G401.6 (cell line): ENCODE data around the gene SPRR4.

Source experiments
- FAIRE-seq: peaks from 2 replicates; lab custom pipeline; 2012; peaks lifted over from hg19 to GRCh38; lab: Jason Lieb, UNC

Gene SPRR4

GRCh38 chr1:152970495-152970894, at the start of gene SPRR4:
Gene SPRR4, plus strand, starts transcription at chr1:152970648. Its CDS starts 1,243 bp downstream, at chr1:152971891.
- FAIRE-seq: no peak

- FAIRE-seq: no peak
Observed at GRCh38 chr1:152924191-152924590, 46.3 kb upstream of the SPRR4 start.

- no peak for FAIRE-seq
Observed at GRCh38 chr1:152926091-152926490, 44.4 kb upstream of the SPRR4 start.

- no peak for FAIRE-seq
Observed at GRCh38 chr1:152928671-152929070, 41.8 kb upstream of the SPRR4 start.

- FAIRE-seq: no peak
Observed at GRCh38 chr1:152932170-152932811, 38.2 kb upstream of the SPRR4 start.

GRCh38 chr1:152933196-152933595, 37.3 kb upstream of the SPRR4 start:
- FAIRE-seq: no peak

- no peak for FAIRE-seq
Observed at GRCh38 chr1:152940614-152941013, 29.8 kb upstream of the SPRR4 start.

GRCh38 chr1:152941037-152941711, 29.3 kb upstream of the SPRR4 start:
- FAIRE-seq: no peak

GRCh38 chr1:152942161-152942560, 28.3 kb upstream of the SPRR4 start:
- FAIRE-seq: no peak

GRCh38 chr1:152946248-152946647, 24.2 kb upstream of the SPRR4 start:
- no peak for FAIRE-seq

GRCh38 chr1:152946651-152947256, 23.7 kb upstream of the SPRR4 start, which contains the start of gene SPRR5:
Gene SPRR5, plus strand, starts transcription at chr1:152947206. Its CDS starts 1,349 bp downstream, at chr1:152948555.
- FAIRE-seq: no peak

GRCh38 chr1:152951711-152952110, 18.7 kb upstream of the SPRR4 start:
- no peak for FAIRE-seq

- FAIRE-seq: no peak
Observed at GRCh38 chr1:152953761-152954160, 16.7 kb upstream of the SPRR4 start.

- no peak for FAIRE-seq
Observed at GRCh38 chr1:152954436-152954835, 16.0 kb upstream of the SPRR4 start.

- no peak for FAIRE-seq
Observed at GRCh38 chr1:152957561-152957960, 12.9 kb upstream of the SPRR4 start.

- FAIRE-seq: no peak
Observed at GRCh38 chr1:152959273-152959672, 11.2 kb upstream of the SPRR4 start.

- FAIRE-seq: no peak
Observed at GRCh38 chr1:152959801-152960451, 10.5 kb upstream of the SPRR4 start.

GRCh38 chr1:152960452-152961044, 9.9 kb upstream of the SPRR4 start:
- no peak for FAIRE-seq

- no peak for FAIRE-seq
Observed at GRCh38 chr1:152961226-152961891, 9.1 kb upstream of the SPRR4 start.

GRCh38 chr1:152962876-152963415, 7.5 kb upstream of the SPRR4 start:
- no peak for FAIRE-seq

GRCh38 chr1:152964536-152964935, 5.9 kb upstream of the SPRR4 start:
- no peak for FAIRE-seq

GRCh38 chr1:152965853-152966252, 4.6 kb upstream of the SPRR4 start:
- FAIRE-seq: no peak
